PC-9 (cell line): ENCODE results near the gene DACH1.

Experiments used
- EZH2 ChIP-seq: fragments of 200-600 bp; sonication (generic); IDR thresholded peaks from 2 replicates; pipeline ENCODE4 v1.8.0; 2017; ENCODE audit warnings: antibody characterized with exemption, low read depth
- TF ChIP-seq, protein P1 (sequence below): fragments of 200-600 bp; sonication (generic); conservative IDR thresholded peaks from 2 replicates; pipeline ENCODE4 v1.6.1; 2017; ENCODE audit warnings: mixed run types, antibody characterized with exemption, mild to moderate bottlenecking, moderate library complexity

DNA sequence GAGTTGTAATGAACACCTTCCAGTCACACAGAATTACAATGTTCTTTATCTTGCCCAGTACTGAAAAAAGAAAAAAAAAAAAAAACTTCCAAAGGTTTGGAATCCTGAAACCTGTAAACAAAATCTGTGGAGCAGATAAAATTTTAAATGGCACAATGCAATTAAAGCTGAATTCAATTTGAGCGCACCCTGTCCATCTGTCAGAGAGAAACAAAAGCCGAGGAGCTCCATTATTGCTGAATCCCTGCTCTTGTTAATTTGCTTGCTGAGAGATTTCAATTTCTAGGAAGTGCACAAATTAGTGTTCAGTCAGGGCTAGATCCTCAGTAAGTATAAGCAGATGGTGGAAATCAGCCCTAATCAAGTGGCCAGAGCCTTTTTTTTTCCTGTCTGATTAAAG is 65.2 kb downstream of the DACH1 start:
- TF ChIP-seq, protein P1, sequence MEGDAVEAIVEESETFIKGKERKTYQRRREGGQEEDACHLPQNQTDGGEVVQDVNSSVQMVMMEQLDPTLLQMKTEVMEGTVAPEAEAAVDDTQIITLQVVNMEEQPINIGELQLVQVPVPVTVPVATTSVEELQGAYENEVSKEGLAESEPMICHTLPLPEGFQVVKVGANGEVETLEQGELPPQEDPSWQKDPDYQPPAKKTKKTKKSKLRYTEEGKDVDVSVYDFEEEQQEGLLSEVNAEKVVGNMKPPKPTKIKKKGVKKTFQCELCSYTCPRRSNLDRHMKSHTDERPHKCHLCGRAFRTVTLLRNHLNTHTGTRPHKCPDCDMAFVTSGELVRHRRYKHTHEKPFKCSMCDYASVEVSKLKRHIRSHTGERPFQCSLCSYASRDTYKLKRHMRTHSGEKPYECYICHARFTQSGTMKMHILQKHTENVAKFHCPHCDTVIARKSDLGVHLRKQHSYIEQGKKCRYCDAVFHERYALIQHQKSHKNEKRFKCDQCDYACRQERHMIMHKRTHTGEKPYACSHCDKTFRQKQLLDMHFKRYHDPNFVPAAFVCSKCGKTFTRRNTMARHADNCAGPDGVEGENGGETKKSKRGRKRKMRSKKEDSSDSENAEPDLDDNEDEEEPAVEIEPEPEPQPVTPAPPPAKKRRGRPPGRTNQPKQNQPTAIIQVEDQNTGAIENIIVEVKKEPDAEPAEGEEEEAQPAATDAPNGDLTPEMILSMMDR: no peak
- no peak for TF ChIP-seq EZH2
